HG02571 (cell line): ENCODE data around the gene XYLT2.
"Not testable (repeated sequence)": the region's sequence is repeated elsewhere in the genome, so short reads cannot be mapped to it uniquely, and the experiment has no call there.

ENCODE experiments used
- ATAC-seq: cut with Tn5 transposase; IDR thresholded peaks from one replicate; pipeline ENCODE4 v1.9.1; 2021; ENCODE audit warnings: mild to moderate bottlenecking, moderate library complexity; ENCODE audit not compliant: unreplicated experiment

The XYLT2 gene

GRCh38 chr17:50388728-50389127, 42.8 kb downstream of the XYLT2 start:
- no peak for ATAC-seq

GRCh38 chr17:50389534-50389933, 43.6 kb downstream of the XYLT2 start:
- ATAC-seq, result no peak

- no peak for ATAC-seq
These were observed 46.7 kb downstream of the XYLT2 start for GRCh38 chr17:50392621-50393020.

GRCh38 chr17:50393700-50394099, 47.8 kb downstream of the XYLT2 start:
- no peak for ATAC-seq

GRCh38 chr17:50394711-50395110, 48.8 kb downstream of the XYLT2 start:
- no peak for ATAC-seq

- ATAC-seq, result no peak
These were observed 50.6 kb downstream of the XYLT2 start for GRCh38 chr17:50396261-50397110.

DNA sequence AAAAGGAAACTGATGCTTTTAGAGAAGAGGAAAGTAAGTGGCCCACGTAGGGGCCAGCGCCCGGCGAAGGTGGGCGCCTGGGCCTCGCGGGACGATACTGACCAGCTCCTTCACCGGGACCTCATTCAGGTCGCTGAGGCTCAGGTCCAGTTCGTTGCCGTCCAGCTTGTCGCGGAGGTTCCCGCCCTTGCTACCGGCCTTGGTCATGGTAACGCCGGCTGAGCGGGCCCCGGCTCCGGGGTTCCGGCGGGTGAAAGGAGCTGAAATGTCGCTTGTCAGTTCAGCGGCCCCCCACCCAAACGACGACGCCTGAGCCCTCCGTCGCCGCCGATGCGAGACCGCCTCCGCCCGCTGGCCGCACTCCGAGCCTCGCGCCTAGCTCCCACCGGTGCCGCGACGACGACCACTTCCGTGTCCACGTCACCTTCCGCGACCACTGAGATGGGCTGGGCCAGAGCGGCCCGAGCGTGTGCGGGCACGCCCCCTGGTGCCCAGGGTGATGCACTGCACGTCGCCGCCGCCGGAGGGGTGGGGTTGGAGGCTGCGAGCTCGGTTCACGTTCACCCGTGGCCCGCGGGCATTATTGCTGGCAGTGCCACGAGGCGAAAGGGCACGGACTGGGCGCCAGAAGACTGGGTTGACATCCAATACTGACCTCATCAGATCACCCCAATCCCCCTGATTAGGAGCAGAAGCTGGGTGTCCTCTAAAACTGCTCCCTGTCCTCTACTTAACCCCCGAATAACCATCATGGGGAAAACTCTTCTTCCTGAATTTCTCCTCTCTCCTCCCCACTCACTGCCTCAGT, 51.4 kb downstream of the XYLT2 start, which contains the start of gene LRRC59:
Gene LRRC59, minus strand, starts transcription at position 413 of the 808 bp plus-strand sequence. Its CDS starts 206 bp downstream, at position 207.
- peak; percentile 94 for ATAC-seq

GRCh38 chr17:50397919-50398285, 52.0 kb downstream of the XYLT2 start:
- no peak for ATAC-seq

- ATAC-seq, result not testable (repeated sequence)
These were observed 52.7 kb downstream of the XYLT2 start for GRCh38 chr17:50398672-50399071.

DNA sequence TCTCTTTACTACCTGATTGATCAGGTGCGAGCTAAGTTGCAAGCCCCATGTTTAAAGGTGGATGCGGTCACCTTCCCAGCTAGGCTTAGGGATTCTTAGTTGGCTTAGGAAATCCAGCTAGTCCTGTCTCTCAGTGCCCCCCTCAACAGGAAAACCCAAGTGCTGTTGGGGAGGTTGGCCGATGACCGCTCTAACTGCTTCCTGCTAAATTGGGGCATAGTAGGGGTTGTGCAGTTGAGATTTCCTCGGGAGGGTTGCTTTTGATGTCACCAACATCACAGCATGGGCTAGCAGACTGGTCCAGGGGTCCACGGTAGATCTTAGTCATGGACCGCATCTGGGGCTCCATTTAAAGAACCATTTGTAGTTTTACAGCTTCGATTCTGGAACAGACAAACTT, 53.7 kb downstream of the XYLT2 start:
- ATAC-seq, result not testable (repeated sequence)

DNA sequence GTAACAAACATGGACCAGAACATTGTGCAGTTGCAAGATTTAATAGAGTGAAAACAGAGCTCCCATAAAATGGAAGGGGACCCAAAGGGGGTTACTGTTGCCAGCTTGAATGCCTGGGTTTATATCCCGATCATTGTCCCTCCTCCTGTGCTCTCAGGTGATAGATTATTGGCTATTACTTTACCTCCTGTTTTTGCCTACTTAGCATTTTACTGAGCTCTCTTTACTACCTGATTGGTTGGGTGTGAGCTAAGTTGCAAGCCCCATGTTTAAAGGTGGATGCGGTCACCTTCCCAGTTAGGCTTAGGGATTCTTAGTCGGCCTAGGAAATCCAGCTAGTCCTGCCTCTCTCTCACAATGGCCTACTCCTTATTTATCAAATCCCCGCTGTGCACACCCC, 59.4 kb downstream of the XYLT2 start:
- not testable (repeated sequence) for ATAC-seq

DNA sequence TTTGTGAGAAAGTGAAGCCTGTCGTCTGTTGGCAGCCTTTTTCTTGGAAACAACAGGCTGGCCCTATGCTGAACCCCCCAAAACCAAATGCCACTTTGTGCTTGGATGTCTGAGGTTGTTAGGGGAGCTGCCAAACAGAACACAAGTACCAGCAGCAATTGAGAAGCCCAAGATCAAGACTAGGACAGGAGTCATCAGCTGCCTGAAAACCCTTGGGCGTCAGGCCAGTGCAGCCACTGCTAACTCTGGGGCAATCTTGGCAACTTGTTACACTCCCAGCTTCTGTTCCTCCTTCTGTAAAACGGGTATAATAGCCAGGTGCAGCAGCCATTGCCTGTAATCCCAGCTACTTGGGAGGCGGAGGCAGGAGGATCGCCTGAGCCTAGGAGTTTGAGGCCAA, 60.7 kb downstream of the XYLT2 start:
- ATAC-seq, result no peak

DNA sequence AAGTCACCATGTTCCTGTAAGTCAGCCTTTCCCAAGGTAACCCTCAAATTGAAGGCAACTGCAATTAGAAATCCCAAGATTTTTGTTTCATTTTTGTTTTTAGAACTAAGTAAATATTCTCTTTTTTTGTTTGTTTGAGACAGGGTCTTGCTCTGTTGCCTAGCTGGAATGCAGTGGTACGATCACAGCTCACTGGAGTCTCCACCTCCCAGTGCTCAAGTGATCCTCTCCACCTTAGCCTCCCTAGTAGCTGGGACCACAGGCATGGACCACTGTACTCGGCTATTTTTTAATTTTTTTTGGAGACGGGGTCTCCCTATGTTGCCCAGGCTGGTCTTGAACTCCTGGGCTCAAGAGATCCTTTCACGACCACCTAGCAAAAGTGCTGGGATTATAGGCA, 62.0 kb downstream of the XYLT2 start:
- no peak for ATAC-seq
